ENCODE data around the gene HHIP.
"Not testable (repeated sequence)": the region's sequence is repeated elsewhere in the genome, so short reads cannot be mapped to it uniquely, and the experiment has no call there.

The HHIP gene

DNA sequence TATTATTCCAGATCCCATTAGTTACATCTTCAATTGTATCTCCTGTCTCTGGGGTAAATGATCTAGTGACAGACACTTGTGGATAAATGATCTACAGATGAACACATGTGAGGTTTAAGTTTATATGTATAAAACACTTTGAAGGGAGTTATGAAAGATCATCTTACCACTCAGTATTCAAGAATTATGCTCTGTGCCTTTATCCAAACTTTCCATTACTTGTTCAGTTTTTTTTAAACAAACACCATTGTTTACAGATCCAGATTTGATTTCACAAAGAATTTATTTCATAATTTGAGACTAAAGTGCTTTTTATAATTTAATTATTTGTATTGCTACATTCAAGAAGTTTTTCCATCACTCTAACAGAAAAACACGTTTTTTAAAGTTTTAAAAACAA is 142.5 kb downstream of the HHIP start:
- H3K36me3 ChIP-seq, result no peaks in the 10 kb centered on the region
- H3K4me1 ChIP-seq (ENCODE audit: control insufficient read depth in 1 of 2, insufficient read depth in 1 of 2, low read depth in 1 of 2, low read length in 1 of 2), result no peaks in the 10 kb centered on the region
- H3K9me3 ChIP-seq, result no peaks in the 10 kb centered on the region
- H3K27me3 ChIP-seq, result no peaks in the 10 kb centered on the region
- TF ChIP-seq, protein P1, sequence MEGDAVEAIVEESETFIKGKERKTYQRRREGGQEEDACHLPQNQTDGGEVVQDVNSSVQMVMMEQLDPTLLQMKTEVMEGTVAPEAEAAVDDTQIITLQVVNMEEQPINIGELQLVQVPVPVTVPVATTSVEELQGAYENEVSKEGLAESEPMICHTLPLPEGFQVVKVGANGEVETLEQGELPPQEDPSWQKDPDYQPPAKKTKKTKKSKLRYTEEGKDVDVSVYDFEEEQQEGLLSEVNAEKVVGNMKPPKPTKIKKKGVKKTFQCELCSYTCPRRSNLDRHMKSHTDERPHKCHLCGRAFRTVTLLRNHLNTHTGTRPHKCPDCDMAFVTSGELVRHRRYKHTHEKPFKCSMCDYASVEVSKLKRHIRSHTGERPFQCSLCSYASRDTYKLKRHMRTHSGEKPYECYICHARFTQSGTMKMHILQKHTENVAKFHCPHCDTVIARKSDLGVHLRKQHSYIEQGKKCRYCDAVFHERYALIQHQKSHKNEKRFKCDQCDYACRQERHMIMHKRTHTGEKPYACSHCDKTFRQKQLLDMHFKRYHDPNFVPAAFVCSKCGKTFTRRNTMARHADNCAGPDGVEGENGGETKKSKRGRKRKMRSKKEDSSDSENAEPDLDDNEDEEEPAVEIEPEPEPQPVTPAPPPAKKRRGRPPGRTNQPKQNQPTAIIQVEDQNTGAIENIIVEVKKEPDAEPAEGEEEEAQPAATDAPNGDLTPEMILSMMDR (IDR thresholded peaks at IDR 0.05), result no peak
- H3K27ac ChIP-seq, result no peak overlapping the region
- no peak overlapping the region for H3K4me3 ChIP-seq (ENCODE audit: low read depth in 1 of 2, low read length in 1 of 2)

DNA sequence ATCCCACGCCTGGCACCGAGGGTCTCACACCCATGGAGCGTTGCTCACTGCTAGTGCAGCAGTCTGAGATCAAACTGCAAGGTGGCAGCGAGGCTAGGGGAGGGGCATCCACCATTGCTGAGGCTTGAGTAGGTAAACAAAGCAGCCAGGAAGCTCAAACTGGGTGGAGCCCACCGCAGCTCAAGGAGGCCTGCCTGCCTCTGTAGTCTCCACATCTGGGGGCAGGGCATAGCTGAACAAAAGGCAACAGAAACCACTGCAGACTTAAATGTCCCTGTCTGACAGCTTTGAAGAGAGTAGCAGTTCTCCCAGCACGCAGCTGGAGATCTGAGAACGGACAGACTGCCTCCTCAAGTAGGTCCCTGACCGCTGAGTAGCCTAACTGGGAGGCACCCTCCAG is 146.0 kb downstream of the HHIP start:
- not testable (repeated sequence) for H3K4me1 ChIP-seq (ENCODE audit: control insufficient read depth in 1 of 2, insufficient read depth in 1 of 2, low read depth in 1 of 2, low read length in 1 of 2); H3K27ac ChIP-seq; H3K9me3 ChIP-seq; H3K27me3 ChIP-seq; H3K4me3 ChIP-seq (ENCODE audit: low read depth in 1 of 2, low read length in 1 of 2); H3K36me3 ChIP-seq
